Measurements from ENCODE around the gene PRMT1.
"Not testable (repeated sequence)": the region's sequence is repeated elsewhere in the genome, so short reads cannot be mapped to it uniquely, and the experiment has no call there.

PRMT1 gene

GRCh38 chr19:49677231-49677900 lies at the start of gene PRMT1:
Gene PRMT1, plus strand, starts transcription at chr19:49677271. Its CDS starts 10 bp downstream, at chr19:49677281.
- FAIRE-seq: no peak

- no peak for FAIRE-seq
Measured at GRCh38 chr19:49629659-49630058, 47.4 kb upstream of the PRMT1 start.

GRCh38 chr19:49631014-49631588 lies 46.0 kb upstream of the PRMT1 start:
- no peak for FAIRE-seq

GRCh38 chr19:49631610-49632192 lies 45.4 kb upstream of the PRMT1 start:
- no peak for FAIRE-seq

GRCh38 chr19:49632576-49632975 lies 44.5 kb upstream of the PRMT1 start:
- no peak for FAIRE-seq

- FAIRE-seq: not testable (repeated sequence)
Measured at GRCh38 chr19:49633273-49633672, 43.8 kb upstream of the PRMT1 start.

- FAIRE-seq: no peak
Measured at GRCh38 chr19:49635530-49636232, 41.4 kb upstream of the PRMT1 start.

GRCh38 chr19:49636233-49636932 lies 40.7 kb upstream of the PRMT1 start:
- FAIRE-seq: no peak

GRCh38 chr19:49637821-49638738 lies 39.0 kb upstream of the PRMT1 start:
- no peak for FAIRE-seq

GRCh38 chr19:49639401-49640112 lies 37.5 kb upstream of the PRMT1 start:
- no peak for FAIRE-seq

GRCh38 chr19:49640113-49640898 lies 36.8 kb upstream of the PRMT1 start, which contains the start of gene RRAS:
Gene RRAS, minus strand, starts transcription at chr19:49640143. Its CDS starts 45 bp downstream, at chr19:49640098.
- peak; percentile 99 for FAIRE-seq

GRCh38 chr19:49641688-49642491 lies 35.2 kb upstream of the PRMT1 start, which contains the start of gene SCAF1:
Gene SCAF1, plus strand, starts transcription at chr19:49642209. Its CDS starts 2,818 bp downstream, at chr19:49645027.
- peak; percentile 95 for FAIRE-seq

- FAIRE-seq: no peak
Measured at GRCh38 chr19:49642492-49643035, 34.5 kb upstream of the PRMT1 start.

- no peak for FAIRE-seq
Measured at GRCh38 chr19:49643466-49643865, 33.6 kb upstream of the PRMT1 start.

GRCh38 chr19:49645592-49645991 lies 31.5 kb upstream of the PRMT1 start:
- no peak for FAIRE-seq

GRCh38 chr19:49645995-49646394 lies 31.1 kb upstream of the PRMT1 start:
- FAIRE-seq: no peak

GRCh38 chr19:49646586-49646985 lies 30.5 kb upstream of the PRMT1 start:
- no peak for FAIRE-seq

- no peak for FAIRE-seq
Measured at GRCh38 chr19:49651029-49651819, 25.8 kb upstream of the PRMT1 start.

All from A204.1 (cell line).